GM12872 (cell line): ENCODE measurements around the gene ITGAE.

ENCODE experiments used
- TF ChIP-seq, protein P1 (sequence below): IDR thresholded peaks from 3 replicates; pipeline ENCODE4 v1.5.1; 2011; ENCODE audit warnings: low read depth, mild to moderate bottlenecking, low read length, moderate library complexity; ENCODE audit not compliant: insufficient read depth

ITGAE gene

GRCh38 chr17:3669085-3669347 lies 132.0 kb downstream of the ITGAE start:
- TF ChIP-seq, protein P1, sequence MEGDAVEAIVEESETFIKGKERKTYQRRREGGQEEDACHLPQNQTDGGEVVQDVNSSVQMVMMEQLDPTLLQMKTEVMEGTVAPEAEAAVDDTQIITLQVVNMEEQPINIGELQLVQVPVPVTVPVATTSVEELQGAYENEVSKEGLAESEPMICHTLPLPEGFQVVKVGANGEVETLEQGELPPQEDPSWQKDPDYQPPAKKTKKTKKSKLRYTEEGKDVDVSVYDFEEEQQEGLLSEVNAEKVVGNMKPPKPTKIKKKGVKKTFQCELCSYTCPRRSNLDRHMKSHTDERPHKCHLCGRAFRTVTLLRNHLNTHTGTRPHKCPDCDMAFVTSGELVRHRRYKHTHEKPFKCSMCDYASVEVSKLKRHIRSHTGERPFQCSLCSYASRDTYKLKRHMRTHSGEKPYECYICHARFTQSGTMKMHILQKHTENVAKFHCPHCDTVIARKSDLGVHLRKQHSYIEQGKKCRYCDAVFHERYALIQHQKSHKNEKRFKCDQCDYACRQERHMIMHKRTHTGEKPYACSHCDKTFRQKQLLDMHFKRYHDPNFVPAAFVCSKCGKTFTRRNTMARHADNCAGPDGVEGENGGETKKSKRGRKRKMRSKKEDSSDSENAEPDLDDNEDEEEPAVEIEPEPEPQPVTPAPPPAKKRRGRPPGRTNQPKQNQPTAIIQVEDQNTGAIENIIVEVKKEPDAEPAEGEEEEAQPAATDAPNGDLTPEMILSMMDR, result no peak

DNA sequence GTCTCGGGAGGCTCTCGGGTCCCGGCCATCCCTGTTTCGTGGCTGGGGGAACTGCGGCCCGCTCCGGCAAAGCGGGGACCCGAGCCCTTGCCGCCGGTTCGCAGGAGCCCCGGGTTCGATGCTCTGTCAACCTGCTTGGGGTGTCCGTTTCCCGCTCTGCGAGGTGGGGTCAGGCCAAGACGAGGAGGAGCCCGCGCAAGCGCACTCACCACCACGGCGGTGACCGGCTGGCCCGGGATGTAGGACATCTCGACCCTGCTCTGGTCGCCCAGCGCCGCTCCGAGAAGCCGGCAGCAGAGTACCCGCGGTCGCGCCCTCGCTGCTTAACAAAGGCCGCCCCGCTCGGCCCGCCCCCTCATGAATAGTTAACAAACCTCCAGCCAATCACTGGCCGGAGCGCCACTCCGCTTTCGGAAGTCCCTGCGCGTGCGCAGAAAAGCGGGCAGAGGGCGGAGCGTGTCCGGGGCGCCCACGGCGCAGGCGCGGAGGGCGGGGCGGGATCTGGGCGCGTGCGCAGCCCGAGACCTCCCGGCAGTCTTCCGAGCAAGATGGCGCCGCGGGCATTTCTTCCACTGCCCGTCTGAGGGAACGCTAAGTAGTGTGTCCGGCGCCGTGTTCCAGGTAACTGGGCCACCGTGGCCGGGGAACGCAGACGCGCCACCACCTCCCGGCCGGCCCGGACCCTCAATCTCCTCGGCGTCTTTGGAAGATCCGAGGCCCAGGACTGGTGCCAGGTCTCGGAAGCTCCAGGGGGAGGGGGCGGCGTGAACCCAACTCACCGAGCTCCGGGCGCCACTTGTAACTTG lies 132.5 kb downstream of the ITGAE start, which contains the start of the genes EMC6 and TAX1BP3:
Gene EMC6, plus strand, starts transcription at position 534 of the 806 bp plus-strand sequence. CDS start 335 bp downstream, outside the sequence.
Gene TAX1BP3, minus strand, starts transcription at position 300 of the 806 bp plus-strand sequence. Its CDS starts 52 bp downstream, at position 248.
- TF ChIP-seq, protein P1, result no peak

- TF ChIP-seq, protein P1, result no peak
Observed at GRCh38 chr17:3667366-3668278, 133.4 kb downstream of the ITGAE start.

- TF ChIP-seq, protein P1, result no peak
Observed at GRCh38 chr17:3666516-3666915, 134.5 kb downstream of the ITGAE start.

DNA sequence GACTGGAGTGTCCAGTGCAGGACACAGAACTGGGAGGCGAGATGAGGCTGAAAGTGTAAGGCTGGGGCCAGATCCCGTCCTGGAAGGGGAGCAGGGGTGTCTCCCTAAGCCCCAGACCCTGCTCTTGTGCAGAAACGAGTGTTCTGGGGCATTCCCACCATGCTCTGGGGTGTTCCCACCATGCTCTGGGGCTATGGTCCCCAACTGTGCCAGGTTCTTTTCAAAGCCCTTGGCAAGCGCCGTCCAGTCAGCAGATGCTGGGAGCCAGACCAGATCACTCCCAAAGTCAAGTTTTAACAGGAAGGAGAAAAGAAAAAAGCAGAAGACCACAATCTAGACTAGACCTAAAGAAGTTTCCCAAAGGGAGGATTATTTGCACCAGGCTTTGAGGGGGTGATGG lies 135.2 kb downstream of the ITGAE start:
- TF ChIP-seq, protein P1, result no peak
